Right forelimb (tissue), 1 donor: ENCODE measurements around the gene GNLY.
A peak's percentile ranks its signal among the peaks of the same experiment; 100 is the strongest.

Experiments
- DNase-seq: peaks from one replicate; pipeline ENCODE4 v3.0.0-alpha.2; 2018

Gene GNLY

DNA sequence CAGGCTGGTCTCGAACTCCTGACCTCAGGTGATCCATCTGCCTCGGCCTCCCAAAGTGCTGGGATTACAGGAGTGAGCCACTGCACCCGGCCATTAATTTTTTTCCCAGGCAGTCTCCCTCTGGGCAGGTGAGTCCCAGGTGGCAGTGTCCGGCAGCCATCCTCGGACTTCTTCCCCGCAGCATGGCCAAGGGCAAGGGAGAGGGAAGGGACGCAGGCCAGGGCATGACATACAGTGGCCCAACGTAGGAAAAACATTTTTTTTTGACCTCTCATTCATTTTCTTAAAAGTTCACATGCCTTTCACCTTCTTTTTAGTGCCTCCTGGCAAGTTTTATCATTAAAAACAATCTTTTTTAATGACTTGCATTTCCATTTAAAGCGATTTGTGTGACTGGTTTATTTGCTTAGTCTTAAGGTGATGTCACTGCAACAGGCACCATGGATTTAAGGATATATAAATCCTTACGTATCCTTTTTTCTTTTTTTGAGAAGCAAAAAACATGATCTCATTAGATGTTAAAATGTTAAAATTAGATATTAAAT is 36.6 kb downstream of the GNLY start:
- DNase-seq = no peak

DNA sequence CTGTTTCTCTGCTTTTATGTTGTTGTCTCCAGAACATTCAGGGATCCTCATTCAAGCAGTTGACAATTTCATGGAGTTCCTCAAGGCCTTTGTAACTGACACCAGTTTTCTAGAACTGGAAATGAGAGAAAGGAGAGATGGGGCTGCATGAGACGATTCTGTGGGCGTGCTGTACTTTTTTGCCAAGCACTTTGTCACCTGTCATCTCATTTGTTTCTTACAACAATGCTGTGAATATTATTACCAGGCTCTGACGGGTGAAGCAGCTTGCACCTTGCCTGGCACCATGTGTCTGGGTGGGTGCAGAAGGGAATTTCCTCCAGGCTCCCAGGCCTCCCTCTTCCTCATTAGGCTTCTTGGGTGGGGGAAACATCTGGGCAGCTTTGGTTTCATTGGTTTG is 37.4 kb downstream of the GNLY start:
- DNase-seq = no peak

DNA sequence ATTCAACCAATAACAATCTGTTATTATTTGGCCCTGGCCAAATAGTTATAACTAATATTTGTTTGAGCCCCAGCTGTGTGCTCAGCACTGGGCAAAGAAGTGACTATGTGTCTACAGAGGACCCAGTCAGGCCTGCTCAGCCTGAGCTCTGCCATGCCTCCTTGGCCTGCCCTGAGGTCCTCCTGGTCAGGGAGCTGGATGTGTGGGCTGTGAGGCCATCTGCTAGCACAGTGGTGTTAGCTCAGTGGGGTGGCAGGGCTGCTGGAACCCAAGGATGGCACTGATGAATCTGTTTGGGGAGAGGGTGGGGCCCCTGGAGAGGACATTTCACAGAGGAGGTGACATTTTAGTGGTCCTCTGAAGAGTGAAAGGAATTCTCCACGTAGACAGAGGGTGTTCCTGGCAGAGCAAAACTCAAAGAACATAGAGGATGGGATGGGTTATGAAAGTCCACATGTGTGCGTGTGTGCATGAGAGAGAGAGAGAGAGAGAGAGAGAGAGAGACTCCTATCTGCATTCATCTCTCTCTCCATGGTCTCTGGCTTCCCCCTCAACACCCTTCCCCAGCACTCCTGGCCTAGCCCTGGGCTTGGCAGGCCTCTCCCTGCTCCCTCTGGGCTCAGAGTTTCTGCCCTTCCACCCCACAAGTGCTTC is 38.4 kb downstream of the GNLY start:
- DNase-seq = no peak

DNA sequence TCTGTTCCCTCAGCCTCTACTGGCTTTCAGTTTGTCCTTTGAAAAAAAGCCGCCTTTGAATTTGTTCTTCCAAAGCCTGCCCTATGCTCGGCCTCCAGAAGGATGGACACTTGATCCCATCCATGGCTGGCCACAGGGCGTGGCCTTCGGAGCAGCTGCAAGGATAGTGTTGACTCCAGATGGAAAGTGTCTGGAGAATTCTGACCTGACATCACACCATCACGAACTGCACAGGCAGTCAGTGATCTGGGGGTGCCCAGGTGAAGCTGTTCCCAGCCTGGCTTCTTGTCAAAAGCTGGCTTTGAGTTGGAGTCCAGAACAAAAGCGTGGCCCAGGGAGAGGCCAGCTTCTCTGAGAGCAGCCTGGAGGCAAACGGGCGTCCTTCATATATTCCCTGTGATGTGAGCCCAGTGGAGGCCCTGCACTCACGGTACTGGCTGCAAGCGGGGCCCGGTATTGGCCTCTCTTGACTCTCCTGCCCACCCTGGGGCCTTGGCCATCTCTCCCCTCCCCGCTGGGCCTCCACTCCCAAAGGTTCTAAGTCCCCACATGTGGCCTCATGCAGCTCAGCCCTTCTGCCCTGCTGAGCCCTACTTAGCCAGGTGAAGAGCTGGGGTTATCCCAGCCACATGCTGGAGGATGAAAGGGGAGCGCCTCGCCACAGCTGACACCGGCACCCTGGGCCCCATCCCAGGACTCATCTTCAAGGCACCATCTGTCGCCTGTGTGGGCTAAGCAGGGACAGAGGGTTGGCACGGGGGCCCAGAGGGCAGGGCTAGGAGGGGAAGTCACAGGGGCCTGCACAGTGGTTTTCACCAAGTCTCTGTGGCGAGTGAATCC is 39.2 kb downstream of the GNLY start:
- DNase-seq = no peak

DNA sequence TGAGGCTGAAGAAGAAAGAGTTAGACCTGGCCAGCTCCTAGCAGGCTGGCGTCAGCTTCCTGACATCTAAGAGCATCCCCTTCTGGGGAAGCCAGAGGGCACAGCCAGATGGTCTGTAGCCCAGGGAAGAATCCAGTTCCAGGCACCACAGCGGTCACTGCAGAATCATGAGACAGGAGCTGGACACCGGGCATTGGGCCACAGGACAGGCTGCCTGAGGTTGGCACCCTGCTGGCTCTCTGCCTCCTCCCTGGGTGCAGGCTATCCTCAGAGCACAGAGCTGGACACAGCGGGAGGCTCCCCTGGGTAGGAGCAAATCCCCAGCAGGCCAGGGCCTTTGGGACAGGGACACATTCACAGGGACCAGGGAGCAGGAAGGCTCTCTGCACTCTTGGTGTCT is 39.9 kb downstream of the GNLY start:
- no peak for DNase-seq

DNA sequence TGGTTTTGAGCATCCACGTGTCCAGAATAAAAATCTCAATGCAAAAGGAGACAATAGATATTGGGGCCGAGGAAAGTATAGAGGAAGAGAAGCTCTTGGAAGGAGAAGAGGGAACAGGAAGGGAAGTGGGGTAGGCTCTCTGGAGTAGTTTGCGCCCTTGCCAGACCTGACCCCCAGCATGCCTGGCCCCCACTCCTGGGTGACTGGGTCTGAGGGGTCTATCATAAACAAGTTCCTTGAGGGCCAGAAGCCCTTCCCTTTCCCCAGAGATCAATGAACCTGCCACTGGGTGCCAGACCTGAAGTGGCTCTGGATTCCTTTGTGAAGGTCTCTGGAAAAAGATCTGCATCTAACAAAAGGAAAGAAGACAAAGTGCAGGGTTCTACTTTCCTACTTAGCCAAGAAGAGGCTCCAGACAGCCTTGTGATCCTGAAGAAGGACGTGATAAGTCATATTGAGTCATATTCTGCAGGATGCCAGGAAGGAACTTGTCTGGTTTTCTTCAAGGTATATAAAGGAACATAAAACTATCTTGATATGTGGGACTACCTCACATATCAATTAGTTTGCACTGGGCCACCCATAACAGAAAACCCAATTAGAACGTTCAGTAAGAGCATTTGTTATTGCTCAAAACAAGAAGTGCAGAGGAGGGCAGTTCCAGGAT is 40.9 kb downstream of the GNLY start:
- no peak for DNase-seq

DNA sequence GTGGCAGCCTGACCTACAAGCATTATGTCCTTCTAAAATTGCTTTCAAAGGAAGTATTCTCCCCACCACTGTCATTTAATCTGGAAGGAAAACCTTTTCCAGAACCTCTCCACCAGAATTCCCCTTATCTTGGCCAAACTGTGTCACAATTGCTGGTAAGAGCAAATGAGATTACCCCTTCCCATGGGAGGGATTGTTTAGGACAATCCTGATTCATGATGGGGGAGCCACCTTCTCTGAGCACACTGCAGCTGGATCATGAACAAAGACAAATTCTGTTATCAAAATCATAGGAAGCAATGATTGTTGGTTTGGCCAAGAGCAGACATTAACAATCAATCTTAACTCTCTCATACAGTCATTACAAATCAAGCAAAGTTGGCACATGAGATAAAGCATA is 41.5 kb downstream of the GNLY start:
- no peak for DNase-seq

DNA sequence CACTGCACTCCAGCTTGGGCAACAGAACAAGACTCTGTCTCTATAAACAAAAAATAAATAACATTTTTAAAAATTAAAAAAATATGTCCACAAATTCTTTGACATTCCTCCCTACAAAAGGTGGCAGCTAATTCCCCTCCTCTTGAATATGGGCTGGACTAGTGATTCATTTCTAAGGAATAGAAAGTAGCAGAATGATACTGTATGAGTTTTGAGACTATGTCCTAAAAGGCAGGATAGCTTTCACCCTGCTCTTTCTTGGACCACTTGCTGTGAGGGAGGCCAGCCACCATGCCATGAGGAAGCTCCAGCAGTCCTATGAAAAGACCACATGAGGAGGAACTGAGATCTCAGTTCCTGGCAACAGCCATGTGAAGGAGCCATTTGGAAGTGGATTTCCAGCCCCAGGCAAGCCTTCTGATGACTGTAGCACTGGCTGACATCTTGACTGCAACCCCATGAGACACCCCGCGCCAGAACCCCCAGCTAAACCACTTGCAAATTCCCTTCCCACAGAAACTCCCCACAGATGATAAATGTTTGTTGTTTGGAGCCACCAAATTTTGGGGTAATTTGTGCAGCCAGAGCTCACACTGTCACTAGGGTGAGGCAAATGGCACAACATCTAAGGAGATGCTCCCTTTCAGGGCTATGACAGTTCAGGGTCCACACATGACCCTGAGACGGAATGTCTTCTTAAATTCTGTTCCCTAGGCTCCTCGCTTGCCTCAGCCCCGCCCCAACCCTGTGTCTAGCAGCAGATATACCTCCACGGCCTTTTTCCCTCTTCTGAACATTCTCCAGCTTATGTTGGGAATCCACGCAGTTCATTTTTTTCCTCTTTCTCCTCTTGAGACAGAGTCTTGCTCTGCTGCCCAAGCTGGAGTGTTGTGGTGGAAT is 42.5 kb downstream of the GNLY start:
- no peak for DNase-seq

DNA sequence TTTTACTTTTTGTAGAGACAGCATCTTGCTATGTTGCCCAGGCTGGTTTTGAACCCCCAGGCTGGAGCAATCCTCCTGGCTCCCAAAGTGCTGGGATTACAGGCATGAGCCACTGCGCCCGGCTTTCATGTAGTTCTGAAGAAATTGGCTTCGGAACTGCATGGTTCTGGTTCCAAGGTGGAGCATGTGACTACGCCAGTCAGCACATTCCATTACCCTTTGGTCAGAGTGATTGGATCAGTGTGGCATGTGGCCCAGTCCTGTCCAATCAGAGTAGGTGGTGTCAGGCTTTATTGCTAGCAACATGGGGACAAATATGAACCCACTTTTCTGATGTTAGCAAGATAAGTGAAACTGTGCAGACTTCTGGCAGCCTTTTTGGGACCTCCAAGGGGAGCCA is 43.3 kb downstream of the GNLY start:
- DNase-seq = peak; percentile 70

DNA sequence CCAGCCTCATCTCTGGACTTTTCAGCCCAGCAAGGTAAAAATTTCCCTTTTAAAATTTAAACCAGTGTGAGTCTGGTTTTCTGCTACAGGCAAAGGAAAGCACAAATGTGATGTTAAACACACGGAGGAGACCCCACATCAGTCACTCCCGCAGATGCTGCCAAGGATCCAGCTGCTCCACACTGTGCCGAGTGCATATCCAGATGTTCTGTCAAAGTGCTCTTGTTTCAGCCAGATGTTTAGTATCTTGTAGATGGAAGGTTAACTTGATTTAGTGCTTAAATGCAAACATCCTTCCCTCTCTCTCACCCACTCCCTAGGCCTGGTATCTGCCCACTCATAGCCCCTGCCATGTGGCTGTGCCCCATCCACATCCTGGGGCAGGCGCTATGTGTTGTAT is 43.8 kb downstream of the GNLY start:
- peak; percentile 81 for DNase-seq

DNA sequence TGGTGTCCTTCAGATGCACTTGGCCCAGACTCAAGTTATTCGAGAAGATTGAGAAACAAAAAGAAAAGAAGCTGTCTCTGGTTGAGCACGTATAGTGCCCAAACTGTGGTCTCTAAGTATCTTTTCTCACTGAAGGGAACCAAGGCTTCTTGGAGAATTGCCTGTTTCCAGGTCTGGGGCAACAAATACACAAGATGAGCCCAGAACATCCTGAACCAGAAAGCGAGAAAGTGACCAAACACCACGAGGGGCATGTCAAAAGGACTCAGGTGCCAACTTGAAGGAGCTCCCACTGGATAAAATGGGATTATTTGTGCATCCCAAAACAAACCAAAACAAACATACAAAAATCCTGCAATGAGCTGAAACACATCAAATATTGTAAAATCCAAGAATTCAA is 46.0 kb downstream of the GNLY start:
- no peak for DNase-seq

DNA sequence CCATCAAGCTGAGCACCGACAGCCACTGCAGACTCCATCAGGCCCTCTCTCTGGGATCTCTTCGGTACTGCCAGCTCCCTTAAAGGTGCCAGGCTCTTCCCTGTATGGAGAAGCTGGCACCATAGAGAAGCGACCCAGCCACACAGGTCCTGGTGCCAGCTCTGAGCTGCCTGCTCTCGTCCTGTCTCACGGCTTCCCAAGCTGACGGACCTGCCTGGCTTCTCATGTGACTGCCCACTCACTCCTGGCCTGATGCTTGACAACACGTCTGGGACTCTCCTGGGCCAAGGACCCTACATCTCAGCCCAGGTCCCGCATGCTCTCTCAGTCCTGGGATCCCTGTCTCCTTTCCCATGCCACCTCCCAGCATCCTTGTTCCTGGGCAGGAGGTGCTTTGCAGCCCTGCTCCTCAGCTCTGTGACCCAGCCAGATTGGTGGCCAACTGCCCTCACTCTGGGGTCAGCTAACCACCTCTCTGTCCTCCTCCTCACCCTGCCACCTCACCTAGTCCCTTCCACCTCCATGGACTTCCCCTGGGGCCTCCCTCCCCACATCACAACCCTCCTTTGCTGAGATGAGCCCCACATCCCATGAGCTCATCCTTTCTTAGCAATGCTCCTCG is 47.2 kb downstream of the GNLY start:
- peak; percentile 53 for DNase-seq

DNA sequence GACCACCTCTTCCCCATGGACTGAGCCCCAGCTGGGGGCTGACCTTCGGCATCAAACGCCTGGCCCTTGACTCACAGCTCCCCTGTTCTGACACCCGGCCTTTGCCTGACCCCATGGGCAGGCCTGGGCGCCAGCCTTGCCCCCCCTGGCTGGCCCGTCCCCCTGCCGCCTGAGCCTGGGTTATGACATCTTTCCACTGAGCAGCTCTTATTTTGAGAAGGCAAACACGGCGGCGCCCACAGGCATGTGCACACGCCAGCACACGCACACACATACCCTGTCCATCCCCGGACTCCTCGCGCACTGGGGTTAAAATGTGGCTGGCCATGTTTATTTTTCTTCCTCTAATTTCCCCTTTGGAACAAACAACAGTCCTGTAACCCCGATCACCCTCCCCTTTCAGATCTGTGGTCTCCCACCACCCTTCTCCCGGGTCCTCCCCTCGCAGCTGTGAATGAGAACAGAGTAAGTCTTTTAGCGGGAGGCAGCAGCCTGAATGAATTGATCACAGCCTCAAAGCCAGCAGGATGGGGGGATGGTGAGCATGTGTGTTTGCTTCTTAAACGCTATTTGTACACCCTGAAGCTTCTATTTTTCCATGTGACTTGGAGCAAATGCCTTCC is 47.8 kb downstream of the GNLY start:
- peak; percentile 86 for DNase-seq

DNA sequence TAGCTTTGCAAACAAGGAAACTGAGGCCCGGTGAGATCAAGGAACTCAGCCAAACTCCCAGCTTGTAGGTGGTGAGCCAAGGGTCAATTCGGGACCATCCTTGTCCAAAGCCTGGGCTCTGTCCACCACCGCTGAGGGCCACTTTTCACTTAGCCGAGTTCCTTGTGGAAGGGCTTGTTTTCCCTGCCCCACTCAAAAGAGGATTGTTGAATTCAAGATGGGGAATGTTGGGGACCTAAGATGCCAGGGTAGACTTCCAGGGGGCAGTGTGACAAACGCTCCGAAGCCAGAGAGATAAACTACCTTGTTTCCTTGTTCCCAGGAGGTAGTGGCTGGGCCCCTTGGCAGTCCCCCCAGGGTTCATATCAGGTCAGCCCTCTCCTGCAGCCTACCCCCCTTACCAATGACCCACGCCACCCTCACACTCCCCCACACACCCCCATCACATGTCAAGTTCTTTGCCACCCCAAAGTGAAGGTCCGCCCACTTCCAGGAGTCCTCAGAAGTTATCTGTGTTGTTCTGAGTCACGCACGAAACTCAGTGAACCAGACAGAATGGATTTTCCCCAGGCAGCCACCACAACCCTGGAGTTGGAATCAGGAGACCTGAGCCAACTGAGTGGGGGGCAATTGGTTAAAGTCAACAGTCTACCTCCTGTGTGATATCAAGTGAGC is 49.3 kb downstream of the GNLY start:
- no peak for DNase-seq

DNA sequence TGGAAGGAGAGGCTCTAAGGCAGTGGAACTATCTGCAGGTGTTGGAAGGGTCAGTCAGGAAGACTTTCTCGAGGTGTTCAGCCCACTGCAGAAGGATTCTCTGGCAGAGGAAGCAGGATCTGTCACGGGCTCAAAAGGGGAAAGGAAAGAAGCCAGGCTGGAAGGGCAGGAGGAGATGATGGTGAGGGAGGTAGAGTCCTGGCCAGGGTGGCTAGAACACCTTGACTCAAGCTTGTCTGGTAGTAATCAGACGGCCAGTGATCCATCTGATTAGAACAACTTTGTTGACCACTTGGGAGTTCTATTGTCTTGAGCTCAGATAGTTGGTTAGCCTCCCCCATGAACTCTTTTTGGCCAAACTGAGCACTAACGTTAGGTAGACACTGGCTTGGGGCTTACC is 49.9 kb downstream of the GNLY start:
- no peak for DNase-seq

DNA sequence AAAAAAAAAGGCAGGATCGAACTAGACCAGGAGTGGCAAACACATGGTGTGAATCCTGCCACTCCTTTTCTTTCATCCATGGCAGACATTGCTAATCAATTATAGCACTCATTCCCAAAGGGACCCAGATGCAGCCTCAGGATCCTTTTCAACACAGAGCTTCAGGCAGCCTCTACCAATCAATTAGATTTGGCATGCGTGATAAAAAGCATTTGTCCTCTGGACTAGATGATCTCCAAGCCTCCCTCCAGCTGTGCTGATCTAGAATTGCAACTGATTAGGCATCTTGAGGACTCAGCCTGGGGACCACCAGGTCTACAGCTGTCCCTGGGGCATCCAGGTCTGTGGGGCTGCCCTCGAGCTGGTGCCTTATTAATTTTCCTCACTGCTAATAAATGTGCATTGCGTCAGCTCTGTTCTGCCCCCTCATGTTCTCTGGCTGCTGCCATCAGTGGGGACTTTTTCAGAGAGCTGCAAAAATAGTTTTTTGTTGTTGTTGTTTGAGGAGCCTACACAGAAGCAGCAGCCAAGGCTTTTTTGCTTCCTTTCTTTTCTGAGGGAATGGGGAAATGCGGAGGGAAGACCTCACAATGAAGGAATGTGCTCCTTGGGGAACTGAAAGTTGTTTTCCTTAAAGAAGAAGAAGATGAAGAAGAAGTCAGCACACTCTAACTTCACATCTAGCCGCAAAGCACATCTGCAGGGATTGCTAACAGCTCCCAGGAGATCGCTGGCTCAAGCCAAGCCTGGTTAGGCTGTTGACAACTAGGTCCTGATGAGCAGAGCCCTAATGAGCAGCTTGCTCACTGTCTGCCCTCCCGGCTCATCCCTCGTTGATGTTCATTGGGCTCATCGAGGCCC is 50.8 kb downstream of the GNLY start:
- DNase-seq = peak; percentile 62

DNA sequence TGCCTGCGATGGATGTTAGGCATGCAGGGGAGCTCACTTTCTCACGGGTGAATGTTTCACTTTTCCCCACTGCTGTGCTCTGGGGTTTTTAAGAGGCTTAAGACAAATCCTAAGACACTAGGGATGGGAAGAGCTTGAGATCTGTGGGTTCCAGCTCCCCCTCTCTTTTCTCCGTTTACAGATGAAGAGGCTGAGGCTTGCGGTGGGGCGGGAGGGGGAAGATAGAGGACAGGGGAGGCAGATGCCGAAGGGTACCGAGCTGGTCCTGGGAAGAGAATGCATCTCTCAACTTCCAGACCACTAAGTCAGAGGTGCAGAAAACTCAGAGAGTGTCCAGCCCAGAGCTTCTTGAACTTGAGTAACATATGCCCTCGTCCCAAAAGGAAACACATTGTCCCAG is 51.5 kb downstream of the GNLY start:
- no peak for DNase-seq

DNA sequence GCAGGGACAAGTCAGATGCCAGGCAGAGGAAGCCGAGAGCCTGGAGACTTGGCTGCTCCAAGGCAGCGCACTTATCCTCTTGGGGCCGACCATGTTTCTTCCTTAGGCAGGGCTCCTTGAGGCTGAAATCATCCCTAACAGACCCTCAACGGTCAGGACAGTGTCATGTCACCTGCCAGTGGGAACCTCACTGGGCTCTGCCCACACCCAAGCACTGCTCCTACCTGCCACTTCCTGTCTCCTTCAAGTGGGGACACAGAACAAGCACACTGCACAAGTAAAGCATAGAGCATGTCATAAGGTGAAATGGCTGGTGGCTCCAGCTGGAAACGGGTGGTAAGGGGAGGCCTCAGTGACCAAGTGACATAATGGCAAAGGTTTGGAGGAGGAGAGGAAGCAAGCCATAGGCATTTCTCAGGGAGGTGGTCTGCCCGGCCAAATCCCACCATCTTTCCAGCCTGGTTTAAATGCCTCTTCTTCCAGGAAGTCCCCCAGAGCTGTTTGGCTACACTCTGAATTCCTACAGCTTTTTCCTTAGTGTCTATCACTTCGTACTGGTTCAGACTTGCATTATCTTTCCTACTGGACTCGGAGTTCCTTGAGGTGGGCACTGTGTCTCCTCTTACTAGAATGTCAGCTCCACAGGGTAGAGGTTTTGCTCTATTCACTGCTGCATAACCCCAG is 52.3 kb downstream of the GNLY start:
- no peak for DNase-seq

DNA sequence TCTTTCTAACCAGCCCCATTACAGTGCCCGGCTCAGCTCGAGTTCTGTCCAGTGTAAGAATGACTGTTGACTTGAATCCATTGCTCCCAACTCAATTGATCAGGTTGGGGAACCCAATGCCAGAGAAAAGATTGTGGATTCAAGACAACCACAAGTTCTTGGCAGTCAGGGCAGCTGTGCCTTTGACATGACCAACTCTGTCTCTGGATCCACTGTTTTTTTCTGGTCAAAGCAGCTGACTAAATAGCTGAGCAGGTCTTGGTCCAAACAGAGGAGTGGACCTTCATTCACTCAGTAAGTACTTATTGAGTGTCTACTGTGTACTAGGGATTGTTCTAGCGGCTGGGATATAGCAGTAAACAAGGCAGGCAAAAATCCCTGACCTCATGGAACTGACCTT is 53.3 kb downstream of the GNLY start:
- DNase-seq = no peak
